Mucosa of stomach (tissue), 1 donor: ENCODE data around the gene NR2F2.
A peak's percentile ranks its signal among the peaks of the same experiment; 100 is the strongest.

Experiments used
- H3K27me3 ChIP-seq: one replicate; pipeline ENCODE4 v1.7.0; 2013; ENCODE audit warnings: mild to moderate bottlenecking, low read length; ENCODE audit not compliant: control insufficient read depth, insufficient read depth
- H3K36me3 ChIP-seq: one replicate; pipeline ENCODE4 v1.7.0; 2013; ENCODE audit warnings: low read length; ENCODE audit not compliant: control insufficient read depth, insufficient read depth
- H3K4me1 ChIP-seq: one replicate; pipeline ENCODE4 v1.7.0; 2013; ENCODE audit warnings: mild to moderate bottlenecking, low read length; ENCODE audit not compliant: control insufficient read depth, insufficient read depth
- H3K4me3 ChIP-seq: one replicate; pipeline ENCODE4 v1.7.0; 2013; ENCODE audit warnings: low read length
- H3K9ac ChIP-seq: one replicate; pipeline ENCODE4 v1.7.0; 2013; ENCODE audit warnings: mild to moderate bottlenecking, low read length, moderate library complexity
- H3K9me3 ChIP-seq: one replicate; pipeline ENCODE4 v1.7.0; 2013; ENCODE audit warnings: mild to moderate bottlenecking, low read length, moderate library complexity; ENCODE audit not compliant: control insufficient read depth
- donor health status: Pancreatic carcinoma.

Gene NR2F2

DNA sequence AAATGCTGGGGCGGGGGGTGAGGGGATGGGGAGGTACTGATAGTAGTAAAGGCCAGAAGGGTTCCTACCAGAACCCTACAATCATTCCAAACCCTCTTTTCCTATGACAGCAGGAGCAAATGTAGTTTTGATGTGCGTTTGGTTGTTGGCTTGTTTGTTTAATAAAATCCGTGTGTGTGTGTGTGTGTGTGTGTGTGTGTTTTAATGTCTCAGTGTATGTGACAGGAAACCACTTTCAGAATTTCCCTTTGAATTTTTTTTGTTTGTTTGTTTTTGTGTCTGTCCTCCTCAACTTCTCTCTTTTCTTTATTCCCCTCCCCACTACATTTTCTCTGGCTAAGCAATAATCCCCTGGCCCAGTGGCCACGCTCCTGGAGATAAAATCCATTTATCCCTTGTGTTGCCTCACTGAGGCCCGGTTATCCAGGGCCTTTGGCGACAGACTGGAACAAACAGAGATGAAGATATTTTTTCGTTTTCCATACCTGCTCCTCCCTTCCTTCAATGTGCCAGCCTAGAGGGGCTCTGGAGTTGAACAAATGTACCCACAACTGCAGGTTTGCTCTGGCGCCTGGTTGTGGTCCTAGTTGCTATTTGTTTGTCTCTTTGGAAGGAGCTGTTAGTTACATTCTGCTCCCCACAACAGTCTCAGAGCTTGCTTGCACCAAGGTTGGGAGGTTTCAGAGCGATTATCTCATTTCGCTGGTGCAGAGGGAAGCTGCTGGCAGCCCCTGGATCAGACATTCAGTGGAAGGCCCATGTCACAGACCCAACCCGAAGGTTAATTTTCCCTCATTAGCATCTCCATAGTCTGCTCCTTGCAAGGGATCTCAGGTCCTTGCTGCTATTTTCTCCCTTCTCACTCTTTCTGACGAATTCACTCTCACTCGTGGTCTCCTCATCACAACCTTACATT, 17.9 kb downstream of the NR2F2 start:
- H3K4me1 ChIP-seq = peaks cover 11% of the 10 kb centered on the region
- no peaks in the 10 kb centered on the region for H3K9me3 ChIP-seq
- H3K4me3 ChIP-seq = no peak overlapping the region
- H3K27me3 ChIP-seq = no peaks in the 10 kb centered on the region
- H3K36me3 ChIP-seq = no peaks in the 10 kb centered on the region
- H3K9ac ChIP-seq = no peak overlapping the region

DNA sequence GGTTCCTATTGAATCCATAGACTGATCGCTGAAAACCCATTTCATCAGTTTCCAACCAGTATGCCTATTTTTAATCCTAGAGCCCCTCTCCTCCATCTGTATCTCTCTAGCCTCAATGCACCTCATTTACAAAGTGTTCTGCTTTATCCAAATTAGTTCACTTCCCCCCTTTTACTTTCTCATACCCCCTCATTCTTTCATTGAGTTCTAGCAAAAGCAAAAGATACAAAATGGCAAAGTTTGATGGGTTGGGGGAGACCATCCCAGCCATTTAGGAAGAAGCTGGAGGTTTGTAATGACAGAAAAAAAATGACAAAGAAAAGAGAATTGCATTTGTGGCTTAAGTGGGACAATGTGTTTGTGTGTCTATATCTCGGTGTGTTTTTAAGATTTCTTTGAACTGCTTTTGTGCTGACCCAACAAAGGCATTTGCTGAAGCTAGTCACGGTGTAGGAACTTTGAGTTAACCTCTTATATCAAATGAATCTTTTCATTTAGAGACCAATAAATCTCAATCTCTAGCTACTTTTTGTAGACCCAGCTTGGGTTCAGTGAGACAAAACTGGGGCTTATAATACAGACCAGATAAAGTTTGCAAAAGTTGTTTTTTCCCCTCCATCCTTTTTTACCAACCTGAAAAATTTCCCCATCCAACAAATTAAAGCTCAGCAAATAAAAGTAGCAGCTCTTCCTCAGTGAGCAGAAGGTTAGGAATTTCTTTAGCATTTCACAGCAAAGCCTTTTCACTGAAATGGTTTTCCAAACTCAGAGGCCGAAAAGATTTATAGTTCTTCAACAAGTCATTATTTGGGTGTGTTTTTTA, 18.7 kb downstream of the NR2F2 start:
- Histone ChIP-seq H3K27me3 (peaks cover under 1% of the 10 kb centered on the region), H3K4me3 (no peak overlapping the region), H3K9ac (no peak overlapping the region), H3K4me1 (peaks cover 8% of the 10 kb centered on the region), H3K36me3 (no peaks in the 10 kb centered on the region), H3K9me3 (no peaks in the 10 kb centered on the region)

DNA sequence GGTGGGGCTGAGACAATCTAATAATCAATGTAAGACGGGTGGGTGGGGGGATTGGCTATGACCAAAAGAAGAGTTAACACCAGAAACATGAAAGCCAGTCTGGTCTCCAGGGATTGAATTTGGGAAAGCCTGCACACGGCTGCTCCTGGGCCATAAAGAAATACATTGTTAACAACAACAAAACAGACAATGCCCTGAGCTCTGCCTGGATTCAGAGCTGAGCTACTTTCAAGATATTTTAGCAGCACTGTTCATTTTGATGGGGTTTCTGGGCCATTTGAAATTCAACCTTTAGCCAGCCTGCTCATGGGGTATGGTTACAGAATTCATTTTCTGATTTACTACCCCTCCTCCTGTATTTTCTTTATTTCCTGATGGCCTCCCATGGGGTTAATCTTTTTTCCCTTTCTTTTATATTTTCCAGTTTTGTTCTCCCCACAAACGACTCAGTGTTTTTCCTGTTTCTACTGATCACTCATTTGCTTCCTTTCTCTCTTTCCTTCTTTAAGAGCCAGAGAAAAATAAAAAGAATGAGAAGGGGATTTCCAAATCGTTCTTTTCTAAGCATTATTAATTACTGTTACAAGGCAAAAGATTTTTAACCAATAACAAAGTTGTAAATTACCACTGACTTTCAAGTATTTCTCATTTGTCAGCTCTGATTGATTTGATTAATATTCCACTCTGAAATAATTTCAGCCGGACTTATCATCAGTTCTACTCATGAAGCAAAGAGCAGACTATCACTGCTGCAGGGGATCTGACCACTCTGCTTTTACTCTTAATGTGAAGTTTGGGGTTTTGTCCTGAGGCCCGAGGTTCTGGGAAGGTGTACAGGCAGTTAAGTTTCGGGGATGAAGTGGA, 19.6 kb downstream of the NR2F2 start:
- no peak overlapping the region for H3K4me3 ChIP-seq
- H3K9me3 ChIP-seq = no peaks in the 10 kb centered on the region
- no peaks in the 10 kb centered on the region for H3K36me3 ChIP-seq
- peaks cover 9% of the 10 kb centered on the region for H3K27me3 ChIP-seq
- H3K9ac ChIP-seq = no peak overlapping the region
- peaks cover 14% of the 10 kb centered on the region for H3K4me1 ChIP-seq

DNA sequence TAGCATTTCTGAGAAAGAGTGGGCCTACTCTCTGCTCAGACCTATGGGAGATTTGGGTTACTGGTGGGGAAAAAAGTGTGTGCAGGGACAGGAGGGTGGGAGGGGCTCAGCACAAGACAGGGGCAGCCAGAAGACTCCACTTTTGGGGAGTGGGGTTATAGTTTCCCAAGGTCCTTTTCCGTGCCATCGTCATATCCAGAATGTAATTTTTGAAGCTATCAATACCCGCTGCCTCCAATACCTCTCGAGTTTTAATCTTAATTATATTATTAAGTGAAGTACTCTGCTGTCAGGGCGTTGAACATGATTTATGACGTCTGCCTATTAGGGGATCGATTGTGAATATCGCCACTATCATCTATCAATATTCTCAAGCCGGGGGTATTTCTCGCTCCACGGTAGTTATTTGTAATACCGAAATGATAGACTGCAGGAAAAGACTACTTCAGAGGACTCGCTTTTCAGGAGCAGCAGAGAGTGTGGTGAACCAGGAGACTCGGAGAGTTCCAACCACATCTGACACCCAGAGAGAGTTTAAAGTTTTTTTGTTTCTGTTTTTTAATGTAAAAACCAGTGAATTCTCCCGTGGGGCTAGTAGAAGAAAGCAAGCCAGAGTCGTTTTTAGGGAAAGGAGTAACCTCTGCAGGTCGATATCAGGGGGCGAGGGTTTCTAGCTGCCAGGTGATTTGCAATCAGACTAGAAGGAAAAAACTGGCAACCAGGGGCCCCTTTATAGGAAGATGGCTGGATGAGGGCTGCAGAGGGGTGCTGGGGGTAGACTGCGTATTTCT, 20.6 kb downstream of the NR2F2 start:
- H3K36me3 ChIP-seq = no peaks in the 10 kb centered on the region
- H3K4me1 ChIP-seq = peaks cover 7% of the 10 kb centered on the region
- H3K9ac ChIP-seq = no peak overlapping the region
- no peaks in the 10 kb centered on the region for H3K9me3 ChIP-seq
- no peak overlapping the region for H3K4me3 ChIP-seq
- H3K27me3 ChIP-seq = peaks cover 19% of the 10 kb centered on the region

GRCh38 chr15:96351761-96352603, 21.5 kb downstream of the NR2F2 start:
- H3K9ac ChIP-seq = no peak overlapping the region
- no peak overlapping the region for H3K4me3 ChIP-seq
- no peaks in the 10 kb centered on the region for H3K9me3 ChIP-seq
- H3K4me1 ChIP-seq = peaks cover 11% of the 10 kb centered on the region
- no peaks in the 10 kb centered on the region for H3K36me3 ChIP-seq
- peaks cover 26% of the 10 kb centered on the region for H3K27me3 ChIP-seq

GRCh38 chr15:96352604-96353405, 22.3 kb downstream of the NR2F2 start:
- H3K4me3 ChIP-seq = no peak overlapping the region
- H3K36me3 ChIP-seq = no peaks in the 10 kb centered on the region
- no peak overlapping the region for H3K9ac ChIP-seq
- peaks cover 17% of the 10 kb centered on the region for H3K4me1 ChIP-seq
- no peaks in the 10 kb centered on the region for H3K9me3 ChIP-seq
- H3K27me3 ChIP-seq = peaks cover 29% of the 10 kb centered on the region

- Histone ChIP-seq H3K4me3 (no peak overlapping the region), H3K9ac (no peak overlapping the region), H3K27me3 (peaks cover 33% of the 10 kb centered on the region), H3K36me3 (no peaks in the 10 kb centered on the region), H3K9me3 (no peaks in the 10 kb centered on the region), H3K4me1 (peaks cover 17% of the 10 kb centered on the region)
Observed at GRCh38 chr15:96353416-96353929, 23.0 kb downstream of the NR2F2 start.

DNA sequence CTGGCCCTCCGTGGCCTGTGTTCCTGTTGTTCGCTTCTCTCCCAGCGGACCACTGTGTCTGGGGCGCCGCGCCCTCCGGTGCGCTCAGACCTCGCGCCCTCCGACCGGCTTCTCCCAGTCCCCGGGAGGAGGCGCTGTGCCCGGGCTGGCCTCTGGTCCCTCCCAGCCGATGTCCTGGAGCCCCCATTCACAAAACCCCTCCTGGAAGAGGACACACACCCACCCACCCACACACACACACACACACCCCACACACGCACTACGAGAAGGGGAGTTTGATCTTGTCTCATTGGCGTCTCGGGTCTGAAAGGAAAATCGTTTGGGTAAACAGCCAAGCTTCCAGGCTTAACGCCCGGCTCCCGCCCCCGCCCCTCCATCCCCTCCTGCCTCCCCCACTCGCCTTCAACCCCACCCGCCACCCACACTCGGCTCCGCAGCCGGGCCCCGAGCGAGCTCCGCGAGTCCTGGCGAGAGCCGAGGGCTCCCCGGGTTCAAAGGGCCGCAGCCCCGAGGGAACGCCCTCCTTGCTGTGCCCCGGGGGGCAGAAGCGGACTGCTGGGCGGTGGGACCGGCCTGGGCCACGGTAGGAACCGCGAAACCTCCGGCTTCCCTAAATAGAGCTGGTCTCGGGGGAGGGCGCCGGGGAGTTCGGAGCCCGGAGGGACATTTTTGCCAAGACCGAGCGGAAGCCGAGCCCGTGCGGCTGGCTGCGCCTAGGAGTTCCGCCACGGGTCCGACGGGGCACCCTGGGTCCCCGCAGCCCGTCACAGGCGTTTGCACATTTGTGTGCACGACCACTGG, 23.6 kb downstream of the NR2F2 start:
- Histone ChIP-seq H3K9ac (peak overlapping the region; percentile 50), H3K4me3 (peak overlapping the region; percentile 19), H3K27me3 (peaks cover 40% of the 10 kb centered on the region), H3K36me3 (no peaks in the 10 kb centered on the region), H3K4me1 (peaks cover 19% of the 10 kb centered on the region), H3K9me3 (no peaks in the 10 kb centered on the region)

GRCh38 chr15:96354731-96355567, 24.4 kb downstream of the NR2F2 start:
- no peaks in the 10 kb centered on the region for H3K36me3 ChIP-seq

More at GRCh38 chr15:96354731-96355567, 24.4 kb downstream of the NR2F2 start:
- peaks cover 48% of the 10 kb centered on the region for H3K27me3 ChIP-seq
- no peaks in the 10 kb centered on the region for H3K9me3 ChIP-seq
- peak overlapping the region; percentile 19 for H3K4me3 ChIP-seq
- H3K4me1 ChIP-seq = peaks cover 28% of the 10 kb centered on the region
- peak overlapping the region; percentile 50 for H3K9ac ChIP-seq
